Superior temporal gyrus (tissue), 1 donor: ENCODE results near the gene OSBPL7.

ENCODE experiments used
- DNase-seq: peaks from one replicate; pipeline ENCODE4 v3.0.0-alpha.2; 2016; ENCODE audit errors: extremely low spot score

The OSBPL7 gene, protein sequence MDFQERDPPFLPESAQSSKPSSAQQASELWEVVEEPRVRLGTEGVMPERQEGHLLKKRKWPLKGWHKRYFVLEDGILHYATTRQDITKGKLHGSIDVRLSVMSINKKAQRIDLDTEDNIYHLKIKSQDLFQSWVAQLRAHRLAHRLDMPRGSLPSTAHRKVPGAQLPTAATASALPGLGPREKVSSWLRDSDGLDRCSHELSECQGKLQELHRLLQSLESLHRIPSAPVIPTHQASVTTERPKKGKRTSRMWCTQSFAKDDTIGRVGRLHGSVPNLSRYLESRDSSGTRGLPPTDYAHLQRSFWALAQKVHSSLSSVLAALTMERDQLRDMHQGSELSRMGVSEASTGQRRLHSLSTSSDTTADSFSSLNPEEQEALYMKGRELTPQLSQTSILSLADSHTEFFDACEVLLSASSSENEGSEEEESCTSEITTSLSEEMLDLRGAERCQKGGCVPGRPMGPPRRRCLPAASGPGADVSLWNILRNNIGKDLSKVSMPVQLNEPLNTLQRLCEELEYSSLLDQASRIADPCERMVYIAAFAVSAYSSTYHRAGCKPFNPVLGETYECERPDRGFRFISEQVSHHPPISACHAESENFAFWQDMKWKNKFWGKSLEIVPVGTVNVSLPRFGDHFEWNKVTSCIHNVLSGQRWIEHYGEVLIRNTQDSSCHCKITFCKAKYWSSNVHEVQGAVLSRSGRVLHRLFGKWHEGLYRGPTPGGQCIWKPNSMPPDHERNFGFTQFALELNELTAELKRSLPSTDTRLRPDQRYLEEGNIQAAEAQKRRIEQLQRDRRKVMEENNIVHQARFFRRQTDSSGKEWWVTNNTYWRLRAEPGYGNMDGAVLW

GRCh38 chr17:47821424-47822391, at the start of gene OSBPL7:
Gene OSBPL7, minus strand, starts transcription at chr17:47821794. Its CDS starts 1,516 bp downstream, at chr17:47820278.
- DNase-seq = peak; percentile 79

DNA sequence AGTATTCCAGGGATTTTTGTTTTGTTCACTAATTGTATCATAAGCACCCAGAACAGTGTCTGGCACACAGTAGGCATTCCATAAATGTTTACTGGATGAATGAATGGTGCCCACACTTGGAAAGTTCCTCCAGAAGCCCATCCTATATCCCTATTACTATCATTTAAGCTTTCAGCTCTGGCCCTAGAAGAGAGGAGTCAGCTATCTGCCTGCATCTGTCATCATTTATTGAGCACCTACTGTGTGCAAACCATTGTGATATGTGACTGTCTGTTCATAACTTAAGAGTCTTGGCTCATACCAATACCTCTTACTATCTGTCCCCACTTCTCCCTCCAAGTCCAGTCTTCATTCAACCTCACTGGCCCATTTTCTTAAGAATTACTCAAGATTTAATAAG, 49.5 kb upstream of the OSBPL7 start:
- DNase-seq = no peak

DNA sequence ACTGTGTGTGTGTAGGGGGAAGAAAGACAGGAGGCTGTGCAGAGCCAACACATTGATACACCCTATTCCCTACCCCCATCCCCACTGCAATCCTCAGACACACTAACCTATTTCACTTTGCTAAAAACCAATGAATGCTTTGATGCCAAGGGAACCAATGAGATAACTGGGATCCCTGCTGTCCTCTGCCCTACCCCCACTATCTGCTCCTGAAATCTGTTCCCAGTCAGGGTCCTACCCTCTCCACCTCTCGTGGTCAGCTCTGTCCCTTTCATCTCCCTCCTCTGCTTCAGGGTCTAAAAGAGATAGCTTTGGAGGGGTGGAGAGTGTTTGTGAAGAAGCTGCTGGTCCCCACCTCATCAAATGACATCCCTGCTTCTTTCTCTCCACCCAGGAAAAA, 48.5 kb upstream of the OSBPL7 start:
- no peak for DNase-seq

- DNase-seq = no peak
Observed at GRCh38 chr17:47869114-47869513, 47.5 kb upstream of the OSBPL7 start.

DNA sequence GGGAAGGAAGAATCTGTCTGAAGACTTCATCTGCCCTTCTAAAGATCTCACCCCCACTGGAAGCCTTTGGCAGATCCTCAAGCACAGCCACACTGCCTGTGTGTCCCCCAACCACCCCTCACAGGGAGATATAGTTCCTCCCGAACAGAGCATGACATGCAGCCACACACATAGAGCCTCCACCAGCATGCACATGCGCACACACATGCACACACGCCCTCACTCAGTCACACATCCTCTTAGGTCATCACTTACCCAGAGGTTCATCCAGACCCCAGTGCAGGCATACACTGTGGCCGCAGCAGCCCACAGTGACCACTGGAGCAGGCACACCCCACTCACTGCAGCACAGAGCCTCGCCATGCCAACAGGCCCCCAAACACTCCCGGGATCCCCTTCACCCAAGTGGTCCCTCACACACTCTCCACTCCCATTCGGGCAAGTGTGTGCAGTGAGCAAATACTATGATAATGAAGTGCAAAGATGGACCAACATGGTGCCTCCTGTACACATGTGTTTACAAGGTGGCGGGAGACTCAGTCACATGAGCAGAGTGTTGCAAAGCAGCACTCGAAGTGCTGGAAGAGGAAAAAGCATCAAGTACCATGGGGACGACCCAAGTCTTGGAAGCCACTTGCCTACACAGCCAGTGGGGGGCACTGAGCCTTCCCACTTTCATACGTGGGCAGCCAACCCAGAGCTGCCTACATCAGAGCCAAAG, 46.4 kb upstream of the OSBPL7 start:
- no peak for DNase-seq

DNA sequence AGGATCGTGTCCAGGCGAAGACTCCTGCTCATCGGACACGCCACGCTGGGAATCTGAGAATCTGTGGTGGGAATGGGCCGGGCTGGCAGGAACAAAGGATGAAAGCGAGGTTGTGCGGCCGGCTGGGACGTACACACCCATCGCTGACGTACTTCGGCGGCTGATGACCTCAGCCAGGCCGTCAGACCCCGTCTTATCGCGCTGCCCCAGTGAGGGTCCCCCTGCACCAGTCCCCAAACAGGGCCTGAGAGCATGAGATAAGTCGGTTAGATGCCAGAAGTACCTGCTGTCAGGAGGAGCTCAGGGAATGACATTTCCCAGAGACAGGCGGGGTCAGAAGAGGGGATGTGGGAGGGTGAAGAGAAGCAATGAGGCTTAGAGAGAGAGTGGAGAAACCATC, 45.3 kb upstream of the OSBPL7 start:
- DNase-seq = no peak

- DNase-seq = no peak
Observed at GRCh38 chr17:47864791-47865216, 43.2 kb upstream of the OSBPL7 start.

DNA sequence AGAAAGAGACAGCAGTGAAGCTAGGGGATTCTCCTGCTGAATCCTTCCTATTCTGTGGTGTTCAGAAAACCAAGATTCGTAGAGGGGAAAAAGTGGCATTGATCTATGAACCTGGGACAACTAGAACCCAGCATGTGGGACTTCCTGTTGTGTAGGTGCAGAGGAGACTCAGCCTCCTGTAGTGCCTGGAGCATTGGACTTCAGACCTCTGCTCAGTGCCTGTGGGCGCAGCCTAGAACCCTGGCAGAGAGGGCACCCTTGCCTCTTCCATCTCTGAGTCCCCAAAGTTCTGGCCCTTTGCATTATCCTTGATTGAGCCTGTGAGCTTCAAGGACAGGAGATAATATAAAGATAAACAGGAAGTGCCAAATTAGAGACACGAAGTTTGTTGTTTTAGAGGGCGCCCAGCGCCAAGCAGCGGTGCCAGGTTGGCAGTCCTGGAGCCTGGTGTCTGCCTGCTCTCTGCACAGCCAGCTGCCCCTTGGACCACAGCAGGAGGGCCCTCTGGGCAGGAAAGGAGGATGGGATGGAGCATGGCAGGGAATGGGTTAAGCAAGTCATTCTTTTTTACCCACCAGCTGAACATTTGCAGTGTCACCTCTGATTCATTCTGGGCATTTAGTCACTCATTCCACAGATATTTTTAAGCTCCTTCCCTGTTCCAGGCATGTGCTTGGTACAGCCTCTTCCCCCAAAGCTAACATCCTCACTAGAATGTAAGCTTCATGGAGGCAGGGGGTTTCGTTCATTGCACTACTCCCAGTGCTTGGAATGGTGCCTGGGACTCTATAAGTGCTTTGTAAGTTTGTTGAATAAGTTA, 41.2 kb upstream of the OSBPL7 start:
- no peak for DNase-seq

DNA sequence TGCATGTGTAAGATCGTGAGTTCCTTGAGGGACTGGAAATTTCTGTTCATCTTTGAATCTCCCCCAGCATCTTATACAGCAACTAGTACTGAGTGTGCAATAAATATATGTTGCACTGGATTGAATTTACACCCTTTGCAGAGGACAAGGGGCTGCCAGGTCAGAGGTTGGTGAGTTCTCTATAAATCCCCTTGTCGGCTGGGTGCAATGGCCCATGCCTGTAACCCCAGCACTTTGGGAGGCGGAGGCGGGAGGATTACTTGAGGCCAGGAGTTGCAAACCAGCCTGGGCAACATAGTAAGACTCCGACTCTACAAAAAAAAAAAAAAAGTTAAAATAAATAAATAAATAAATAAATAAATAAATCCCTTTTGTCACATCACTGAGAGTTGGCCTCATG, 38.8 kb upstream of the OSBPL7 start:
- DNase-seq = no peak

DNA sequence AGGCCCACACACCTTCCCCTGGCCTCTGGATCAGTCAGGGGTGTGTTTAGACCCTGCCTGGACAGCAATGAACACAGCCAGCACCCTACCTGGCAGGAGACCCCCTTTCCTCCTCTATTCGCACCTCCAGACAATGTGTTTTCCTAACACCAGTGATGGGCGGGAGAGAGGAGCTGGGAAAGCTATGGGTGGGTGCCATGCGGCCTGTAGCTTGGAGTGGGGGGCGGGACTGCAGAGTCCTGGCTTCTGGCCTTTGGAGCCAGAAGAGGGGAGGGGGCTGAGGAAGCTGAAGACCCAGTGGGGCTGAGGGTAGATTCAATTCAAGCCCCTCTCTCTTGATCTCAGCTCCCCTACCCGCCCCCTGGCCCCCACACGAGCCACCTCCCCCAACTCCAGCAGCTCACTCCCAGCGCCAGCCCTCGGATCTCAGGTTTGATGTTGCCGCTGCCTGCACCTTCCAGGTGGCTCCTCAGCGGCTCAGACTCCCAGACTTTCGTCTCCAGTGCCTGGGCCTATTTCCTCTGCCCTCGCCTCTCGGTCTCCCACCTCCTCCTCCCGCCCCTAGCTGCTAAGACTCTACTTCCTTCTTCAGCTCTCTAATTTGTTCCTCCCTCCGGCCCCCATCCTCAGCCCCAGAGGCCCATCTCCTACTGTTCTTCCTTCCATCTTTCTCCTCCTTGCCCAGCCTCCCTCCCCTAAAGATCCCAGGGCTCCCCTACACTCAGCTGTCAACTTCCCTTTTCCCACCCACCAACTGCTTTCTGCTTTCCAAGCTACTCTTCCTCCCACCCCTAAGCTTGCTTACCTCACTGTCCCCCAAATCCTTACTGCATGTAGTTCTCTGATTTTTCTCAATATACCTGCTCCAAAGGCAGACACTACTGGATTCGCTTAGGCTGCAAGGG, 36.2 kb upstream of the OSBPL7 start:
- DNase-seq = no peak

GRCh38 chr17:47856830-47857229, 35.2 kb upstream of the OSBPL7 start:
- DNase-seq = no peak

DNA sequence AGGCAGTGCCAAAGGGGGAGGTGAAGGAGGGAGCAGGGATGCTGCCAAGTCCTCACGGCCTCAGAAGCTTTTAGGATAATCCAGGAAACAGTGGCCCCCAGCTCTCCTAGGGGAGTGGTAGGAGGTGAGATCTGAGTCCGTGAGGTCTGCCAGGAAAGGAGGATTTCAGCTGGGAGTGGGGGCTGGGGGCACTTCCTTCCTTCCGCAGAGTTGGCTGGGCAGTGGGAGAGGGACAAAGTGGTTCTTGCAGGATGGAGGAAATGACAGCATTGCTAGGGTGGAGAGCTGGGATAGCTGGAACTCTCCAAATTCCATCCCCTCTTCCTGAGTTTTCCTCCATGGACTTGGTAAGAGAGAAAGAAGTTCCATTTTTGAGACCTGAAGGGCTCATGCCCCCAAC, 34.1 kb upstream of the OSBPL7 start:
- no peak for DNase-seq

DNA sequence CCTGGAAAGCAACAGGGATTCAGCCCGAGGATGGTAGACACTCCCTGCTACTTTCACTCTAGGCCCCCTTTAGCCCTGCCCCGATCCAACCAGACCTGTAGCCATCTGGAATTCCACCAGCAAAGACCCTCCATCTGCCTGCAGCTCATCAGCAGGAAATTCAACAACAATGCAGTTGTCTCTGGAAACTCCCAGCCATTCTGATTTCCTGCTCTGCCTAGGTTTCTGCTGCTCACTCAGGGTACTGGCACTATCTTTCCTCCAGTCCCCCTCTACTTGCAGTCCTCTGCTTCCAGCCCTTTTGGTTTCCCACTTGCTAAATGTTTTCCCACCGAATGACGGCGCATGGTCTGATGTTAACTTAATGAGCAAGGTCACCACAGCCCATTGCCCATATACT, 32.0 kb upstream of the OSBPL7 start:
- no peak for DNase-seq

GRCh38 chr17:47852113-47852949, 30.7 kb upstream of the OSBPL7 start:
- no peak for DNase-seq

GRCh38 chr17:47851764-47852112, 30.1 kb upstream of the OSBPL7 start:
- no peak for DNase-seq

- no peak for DNase-seq
Observed at GRCh38 chr17:47850692-47851573, 29.3 kb upstream of the OSBPL7 start, which contains the start of gene SP6. Gene SP6, minus strand, starts transcription at chr17:47851163. Its CDS starts 2,734 bp downstream, at chr17:47848429.

DNA sequence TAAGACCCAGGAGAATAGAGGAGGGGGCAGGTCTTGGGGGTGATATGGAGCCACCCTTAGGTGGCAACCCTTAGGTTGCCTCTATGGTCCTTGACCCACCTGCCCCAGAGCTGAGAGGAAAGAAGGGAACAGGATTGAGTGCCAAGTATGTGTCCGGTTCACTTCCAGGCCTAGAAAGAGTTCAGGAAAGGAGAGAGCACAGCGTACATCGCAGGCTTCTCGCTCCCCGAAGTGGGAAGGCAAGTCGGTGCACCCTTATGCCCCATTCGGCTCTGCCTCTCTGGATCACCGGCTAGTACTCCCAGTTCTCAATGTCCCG, 28.7 kb upstream of the OSBPL7 start:
- DNase-seq = no peak

- no peak for DNase-seq
Observed at GRCh38 chr17:47848198-47848513, 26.6 kb upstream of the OSBPL7 start.
